Spinal cord (tissue), 10 donors: Measurements from ENCODE around the gene GRPR. TPM values are rescaled to one million over a fixed set of nuclear protein-coding genes. Genes with fewer than 3 reads are reported as not detected.

Source experiments
- DNase-seq, 6 donors: peaks; one replicate each; pipeline versions ENCODE4 v3.0.0 to v3.0.0-alpha.2; 2013 to 2015; ENCODE audit warnings: low spot score in 6 of 6, low read depth in 4 of 6
- H3K27ac ChIP-seq: one replicate; pipeline ENCODE4 v1.5.1; 2013; ENCODE audit warnings: low read depth, low read length, control low read depth
- H3K27me3 ChIP-seq: one replicate; pipeline ENCODE4 v1.6.1; 2013; ENCODE audit warnings: low read length; ENCODE audit not compliant: control insufficient read depth, insufficient read depth
- H3K36me3 ChIP-seq: one replicate; pipeline ENCODE4 v1.6.1; 2013; ENCODE audit warnings: low read length; ENCODE audit not compliant: control insufficient read depth, insufficient read depth
- H3K4me1 ChIP-seq: one replicate; pipeline ENCODE4 v1.6.1; 2013; ENCODE audit warnings: low read length; ENCODE audit not compliant: control insufficient read depth, insufficient read depth
- H3K4me3 ChIP-seq: one replicate; pipeline ENCODE4 v1.5.1; 2013; ENCODE audit warnings: low read depth, low read length, control low read depth
- H3K9me3 ChIP-seq: one replicate; pipeline ENCODE4 v1.6.1; 2013; ENCODE audit warnings: low read length; ENCODE audit not compliant: control insufficient read depth, insufficient read depth
- WGBS: methylation state at CpG from one replicate; pipeline ENCODE4 v1.1.5; 2013; ENCODE audit warnings: missing lambda C conversion rate; ENCODE audit not compliant: insufficient coverage; 5-methylcytosine and 5-hydroxymethylcytosine counted together
- polyA plus RNA-seq, 2 donors: library from polyadenylated mRNA; unstranded; fragments of 120-200 nt; gene quantifications; one replicate each; pipeline ENCODE4 v1.2.1, GENCODE V29; 2013; ENCODE audit not compliant: insufficient read length in 2 of 2
- total RNA-seq, 2 donors: library from RNA; depleted of rRNA in 1 of 2; stranded (reverse); fragments of 120-200 nt in 1 of 2; fragments of >200 nt in 1 of 2; gene quantifications; one replicate each; pipeline versions ENCODE4 v1.2.3 to v1.2.4, GENCODE V29; 2013 to 2014
- donor health status: healthy.

The GRPR gene
- total and polyA plus RNA-seq, 4 donors, result 0.47 to 2.8 (median 0.60) TPM

GRCh38 chrX:16130707-16131106 lies 7.3 kb downstream of the GRPR start:
- Histone ChIP-seq H3K27ac (no peak overlapping the region), H3K4me1 (no peaks in the 10 kb centered on the region), H3K36me3 (no peaks in the 10 kb centered on the region), H3K9me3 (no peaks in the 10 kb centered on the region), H3K4me3 (no peak overlapping the region), H3K27me3 (peaks cover 30% of the 10 kb centered on the region)
- DNase-seq, result no peak
- WGBS, result 67% methylated on average over 1 of the region's 2 CpGs

GRCh38 chrX:16134936-16135335 lies 11.6 kb downstream of the GRPR start:
- no peak overlapping the region for H3K27ac ChIP-seq
- H3K9me3 ChIP-seq, result no peaks in the 10 kb centered on the region
- no peaks in the 10 kb centered on the region for H3K36me3 ChIP-seq
- DNase-seq, result no peak
- 80% methylated on average over 1 of the region's 1 CpG for WGBS
- no peaks in the 10 kb centered on the region for H3K4me1 ChIP-seq
- peaks cover 24% of the 10 kb centered on the region for H3K27me3 ChIP-seq
- H3K4me3 ChIP-seq, result no peak overlapping the region

GRCh38 chrX:16136080-16136479 lies 12.7 kb downstream of the GRPR start:
- Histone ChIP-seq H3K4me1 (no peaks in the 10 kb centered on the region), H3K27me3 (peaks cover 22% of the 10 kb centered on the region), H3K4me3 (no peak overlapping the region), H3K27ac (no peak overlapping the region), H3K36me3 (no peaks in the 10 kb centered on the region), H3K9me3 (no peaks in the 10 kb centered on the region)
- WGBS, result no CpG with 5 or more reads among the region's 2 CpGs
- no peak for DNase-seq

GRCh38 chrX:16137416-16138107 lies 14.2 kb downstream of the GRPR start:
- no peak overlapping the region for H3K4me3 ChIP-seq
- DNase-seq, result no peak
- no peaks in the 10 kb centered on the region for H3K9me3 ChIP-seq
- H3K27ac ChIP-seq, result no peak overlapping the region
- H3K4me1 ChIP-seq, result no peaks in the 10 kb centered on the region
- no peaks in the 10 kb centered on the region for H3K36me3 ChIP-seq
- H3K27me3 ChIP-seq, result peaks cover 22% of the 10 kb centered on the region

- Histone ChIP-seq H3K4me3 (no peak overlapping the region), H3K9me3 (no peaks in the 10 kb centered on the region), H3K4me1 (no peaks in the 10 kb centered on the region), H3K27me3 (peaks cover 25% of the 10 kb centered on the region), H3K36me3 (no peaks in the 10 kb centered on the region), H3K27ac (no peak overlapping the region)
- no peak for DNase-seq
- 86% methylated on average over 1 of the region's 1 CpG for WGBS
Measured at GRCh38 chrX:16138108-16138427, 14.7 kb downstream of the GRPR start.

- 56% methylated on average over 3 of the region's 4 CpGs for WGBS
- H3K27me3 ChIP-seq, result peaks cover 21% of the 10 kb centered on the region
Measured at GRCh38 chrX:16140448-16140847, 17.1 kb downstream of the GRPR start.

GRCh38 chrX:16140983-16141382 lies 17.6 kb downstream of the GRPR start:
- H3K4me1 ChIP-seq, result no peaks in the 10 kb centered on the region
- no peak for DNase-seq
- H3K27ac ChIP-seq, result no peak overlapping the region
- H3K4me3 ChIP-seq, result no peak overlapping the region
- H3K9me3 ChIP-seq, result no peaks in the 10 kb centered on the region
- peaks cover 21% of the 10 kb centered on the region for H3K27me3 ChIP-seq
- H3K36me3 ChIP-seq, result no peaks in the 10 kb centered on the region

More at GRCh38 chrX:16140448-16140847, 17.1 kb downstream of the GRPR start:
- H3K27ac ChIP-seq, result no peak overlapping the region
- H3K4me3 ChIP-seq, result no peak overlapping the region
- DNase-seq, result no peak
- no peaks in the 10 kb centered on the region for H3K9me3 ChIP-seq
- no peaks in the 10 kb centered on the region for H3K36me3 ChIP-seq
- no peaks in the 10 kb centered on the region for H3K4me1 ChIP-seq

- no peak overlapping the region for H3K4me3 ChIP-seq
- no peak for DNase-seq
- H3K36me3 ChIP-seq, result no peaks in the 10 kb centered on the region
- WGBS, result 63% methylated on average over 1 of the region's 4 CpGs
- H3K4me1 ChIP-seq, result no peaks in the 10 kb centered on the region
- H3K9me3 ChIP-seq, result no peaks in the 10 kb centered on the region
- H3K27me3 ChIP-seq, result peaks cover 20% of the 10 kb centered on the region
- no peak overlapping the region for H3K27ac ChIP-seq
Measured at GRCh38 chrX:16141422-16142245, 18.3 kb downstream of the GRPR start.

GRCh38 chrX:16142246-16142558 lies 18.8 kb downstream of the GRPR start:
- H3K4me3 ChIP-seq, result no peak overlapping the region
- DNase-seq, result no peak
- no peak overlapping the region for H3K27ac ChIP-seq
- peaks cover 19% of the 10 kb centered on the region for H3K27me3 ChIP-seq
- no peaks in the 10 kb centered on the region for H3K36me3 ChIP-seq
- no peaks in the 10 kb centered on the region for H3K4me1 ChIP-seq
- H3K9me3 ChIP-seq, result no peaks in the 10 kb centered on the region

GRCh38 chrX:16143968-16144367 lies 20.6 kb downstream of the GRPR start:
- Histone ChIP-seq H3K27me3 (peaks cover 21% of the 10 kb centered on the region), H3K9me3 (no peaks in the 10 kb centered on the region), H3K4me3 (no peak overlapping the region), H3K36me3 (no peaks in the 10 kb centered on the region), H3K4me1 (no peaks in the 10 kb centered on the region), H3K27ac (no peak overlapping the region)
- DNase-seq, result no peak
